ENCODE results near the gene LETM1.

LETM1 gene

GRCh38 chr4:1785592-1785991, 70.4 kb downstream of the LETM1 start:
- H3K4me2 ChIP-seq (ENCODE audit: low read length), result no peak overlapping the region
- no peak overlapping the region for H4K8ac ChIP-seq (ENCODE audit: low read depth, low read length)
- peaks cover 2% of the 10 kb centered on the region for H3K9me3 ChIP-seq (ENCODE audit: insufficient read depth, low read depth, low read length)
- H3K27ac ChIP-seq (ENCODE audit: low read depth, low read length), result no peak overlapping the region
- H2BK12ac ChIP-seq (ENCODE audit: low read length), result no peak overlapping the region
- peaks cover 0 to 2% of the 10 kb centered on the region in 2 experiments for H3K4me1 ChIP-seq (ENCODE audit: control insufficient read depth in 1 of 2, insufficient read depth in 2 of 2, low read length in 2 of 2)
- no peak overlapping the region for H3K4ac ChIP-seq (ENCODE audit: low read depth, low read length)
- H2BK5ac ChIP-seq (ENCODE audit: low read depth, low read length, poor library complexity), result no peak overlapping the region
- no peaks in the 10 kb centered on the region for H3K79me1 ChIP-seq (ENCODE audit: low read length)
- H3K14ac ChIP-seq (ENCODE audit: low read length), result no peak overlapping the region
- WGBS (ENCODE audit: extremely low coverage, insufficient coverage, insufficient read length), result no CpG with 5 or more reads among the region's 11 CpGs
- no peak overlapping the region for H2BK120ac ChIP-seq (ENCODE audit: insufficient read depth, low read length, poor library complexity)
- no peaks in the 10 kb centered on the region for H3K27me3 ChIP-seq (ENCODE audit: insufficient read depth, low read length)
- DNase-seq, result no peak
- H4K12ac ChIP-seq (ENCODE audit: low read depth, low read length), result no peak overlapping the region
- no peak overlapping the region for H4K91ac ChIP-seq (ENCODE audit: low read depth, low read length)
- H3K18ac ChIP-seq (ENCODE audit: low read length), result no peak overlapping the region
- no peak overlapping the region for H3K23ac ChIP-seq (ENCODE audit: low read length)
- no peaks in the 10 kb centered on the region for H3K36me3 ChIP-seq (ENCODE audit: control insufficient read depth in 1 of 2, insufficient read depth in 2 of 2, low read length in 2 of 2)
- no peak overlapping the region for H2AFZ ChIP-seq (ENCODE audit: insufficient read depth, low read length, poor library complexity)
- H2AK5ac ChIP-seq (ENCODE audit: low read length), result no peak overlapping the region
- no peak overlapping the region for H3K4me3 ChIP-seq (ENCODE audit: low read depth, low read length)
- H3K79me2 ChIP-seq (ENCODE audit: control insufficient read depth, insufficient read depth, low read length, poor library complexity), result no peaks in the 10 kb centered on the region
- H3K9ac ChIP-seq (ENCODE audit: low read length), result no peak overlapping the region

- H3K9ac ChIP-seq (ENCODE audit: low read length), result no peak overlapping the region
- no peak overlapping the region for H4K91ac ChIP-seq (ENCODE audit: low read depth, low read length)
- no peak overlapping the region for H4K8ac ChIP-seq (ENCODE audit: low read depth, low read length)
- H3K4me1 ChIP-seq (ENCODE audit: control insufficient read depth in 1 of 2, insufficient read depth in 2 of 2, low read length in 2 of 2), result peaks cover 2 to 5% of the 10 kb centered on the region in 2 experiments
- H2BK120ac ChIP-seq (ENCODE audit: insufficient read depth, low read length, poor library complexity), result no peak overlapping the region
- H4K12ac ChIP-seq (ENCODE audit: low read depth, low read length), result no peak overlapping the region
- no peaks in the 10 kb centered on the region for H3K79me1 ChIP-seq (ENCODE audit: low read length)
- no peak overlapping the region for H3K27ac ChIP-seq (ENCODE audit: low read depth, low read length)
- H2AK5ac ChIP-seq (ENCODE audit: low read length), result no peak overlapping the region
- WGBS (ENCODE audit: extremely low coverage, insufficient coverage, insufficient read length), result no CpG with 5 or more reads among the region's 17 CpGs
- H3K9me3 ChIP-seq (ENCODE audit: insufficient read depth, low read depth, low read length), result peaks cover 2% of the 10 kb centered on the region
- no peak overlapping the region for H3K18ac ChIP-seq (ENCODE audit: low read length)
- H3K4ac ChIP-seq (ENCODE audit: low read depth, low read length), result no peak overlapping the region
- H2BK12ac ChIP-seq (ENCODE audit: low read length), result no peak overlapping the region
- DNase-seq, result no peak
- H3K36me3 ChIP-seq (ENCODE audit: control insufficient read depth in 1 of 2, insufficient read depth in 2 of 2, low read length in 2 of 2), result no peaks in the 10 kb centered on the region
- H3K4me3 ChIP-seq (ENCODE audit: low read depth, low read length), result no peak overlapping the region
- H3K4me2 ChIP-seq (ENCODE audit: low read length), result no peak overlapping the region
- H2BK5ac ChIP-seq (ENCODE audit: low read depth, low read length, poor library complexity), result no peak overlapping the region
- H3K14ac ChIP-seq (ENCODE audit: low read length), result no peak overlapping the region
- no peak overlapping the region for H2AFZ ChIP-seq (ENCODE audit: insufficient read depth, low read length, poor library complexity)
- no peaks in the 10 kb centered on the region for H3K27me3 ChIP-seq (ENCODE audit: insufficient read depth, low read length)
- H3K79me2 ChIP-seq (ENCODE audit: control insufficient read depth, insufficient read depth, low read length, poor library complexity), result no peaks in the 10 kb centered on the region
- no peak overlapping the region for H3K23ac ChIP-seq (ENCODE audit: low read length)
Observed at GRCh38 chr4:1784789-1785591, 71.0 kb downstream of the LETM1 start.

- H3K14ac ChIP-seq (ENCODE audit: low read length), result no peak overlapping the region
- no peak overlapping the region for H4K12ac ChIP-seq (ENCODE audit: low read depth, low read length)
- no peak overlapping the region for H3K4ac ChIP-seq (ENCODE audit: low read depth, low read length)
- H3K18ac ChIP-seq (ENCODE audit: low read length), result no peak overlapping the region
- H2BK12ac ChIP-seq (ENCODE audit: low read length), result no peak overlapping the region
- H3K9me3 ChIP-seq (ENCODE audit: insufficient read depth, low read depth, low read length), result peaks cover 2% of the 10 kb centered on the region
- H4K91ac ChIP-seq (ENCODE audit: low read depth, low read length), result no peak overlapping the region
- no peaks in the 10 kb centered on the region for H3K79me2 ChIP-seq (ENCODE audit: control insufficient read depth, insufficient read depth, low read length, poor library complexity)
- H2AK5ac ChIP-seq (ENCODE audit: low read length), result no peak overlapping the region
- H3K4me2 ChIP-seq (ENCODE audit: low read length), result no peak overlapping the region
- H2BK5ac ChIP-seq (ENCODE audit: low read depth, low read length, poor library complexity), result no peak overlapping the region
- peaks cover 7 to 11% of the 10 kb centered on the region in 2 experiments for H3K4me1 ChIP-seq (ENCODE audit: control insufficient read depth in 1 of 2, insufficient read depth in 2 of 2, low read length in 2 of 2)
- peak overlapping the region; percentile 4 for H3K4me3 ChIP-seq (ENCODE audit: low read depth, low read length)
- H2BK120ac ChIP-seq (ENCODE audit: insufficient read depth, low read length, poor library complexity), result no peak overlapping the region
- H3K27ac ChIP-seq (ENCODE audit: low read depth, low read length), result no peak overlapping the region
- H3K9ac ChIP-seq (ENCODE audit: low read length), result no peak overlapping the region
- no peaks in the 10 kb centered on the region for H3K36me3 ChIP-seq (ENCODE audit: control insufficient read depth in 1 of 2, insufficient read depth in 2 of 2, low read length in 2 of 2)
- H3K23ac ChIP-seq (ENCODE audit: low read length), result no peak overlapping the region
- no CpG with 5 or more reads among the region's 10 CpGs for WGBS (ENCODE audit: extremely low coverage, insufficient coverage, insufficient read length)
- DNase-seq, result no peak
- H2AFZ ChIP-seq (ENCODE audit: insufficient read depth, low read length, poor library complexity), result no peak overlapping the region
- H4K8ac ChIP-seq (ENCODE audit: low read depth, low read length), result no peak overlapping the region
- no peaks in the 10 kb centered on the region for H3K79me1 ChIP-seq (ENCODE audit: low read length)
- H3K27me3 ChIP-seq (ENCODE audit: insufficient read depth, low read length), result no peaks in the 10 kb centered on the region
Observed at GRCh38 chr4:1784395-1784788, 71.6 kb downstream of the LETM1 start.

- no peak overlapping the region for H3K4me3 ChIP-seq (ENCODE audit: low read depth, low read length)
- no peak overlapping the region for H3K18ac ChIP-seq (ENCODE audit: low read length)
- H4K8ac ChIP-seq (ENCODE audit: low read depth, low read length), result no peak overlapping the region
- no peak overlapping the region for H3K27ac ChIP-seq (ENCODE audit: low read depth, low read length)
- H2AFZ ChIP-seq (ENCODE audit: insufficient read depth, low read length, poor library complexity), result no peak overlapping the region
- H3K23ac ChIP-seq (ENCODE audit: low read length), result no peak overlapping the region
- H2BK120ac ChIP-seq (ENCODE audit: insufficient read depth, low read length, poor library complexity), result no peak overlapping the region
- no peaks in the 10 kb centered on the region for H3K79me2 ChIP-seq (ENCODE audit: control insufficient read depth, insufficient read depth, low read length, poor library complexity)
- H2BK5ac ChIP-seq (ENCODE audit: low read depth, low read length, poor library complexity), result no peak overlapping the region
- no peak for DNase-seq
- no peaks in the 10 kb centered on the region for H3K36me3 ChIP-seq (ENCODE audit: control insufficient read depth in 1 of 2, insufficient read depth in 2 of 2, low read length in 2 of 2)
- no peak overlapping the region for H3K9ac ChIP-seq (ENCODE audit: low read length)
- no peak overlapping the region for H3K4me2 ChIP-seq (ENCODE audit: low read length)
- H2BK12ac ChIP-seq (ENCODE audit: low read length), result no peak overlapping the region
- no peak overlapping the region for H2AK5ac ChIP-seq (ENCODE audit: low read length)
- H4K12ac ChIP-seq (ENCODE audit: low read depth, low read length), result no peak overlapping the region
- H3K79me1 ChIP-seq (ENCODE audit: low read length), result peaks cover 2% of the 10 kb centered on the region
- H4K91ac ChIP-seq (ENCODE audit: low read depth, low read length), result no peak overlapping the region
- H3K14ac ChIP-seq (ENCODE audit: low read length), result no peak overlapping the region
- WGBS (ENCODE audit: extremely low coverage, insufficient coverage, insufficient read length), result no CpG with 5 or more reads among the region's 12 CpGs
- peaks cover 7 to 16% of the 10 kb centered on the region in 2 experiments for H3K4me1 ChIP-seq (ENCODE audit: control insufficient read depth in 1 of 2, insufficient read depth in 2 of 2, low read length in 2 of 2)
- H3K27me3 ChIP-seq (ENCODE audit: insufficient read depth, low read length), result no peaks in the 10 kb centered on the region
- peaks cover 2% of the 10 kb centered on the region for H3K9me3 ChIP-seq (ENCODE audit: insufficient read depth, low read depth, low read length)
- no peak overlapping the region for H3K4ac ChIP-seq (ENCODE audit: low read depth, low read length)
Observed at GRCh38 chr4:1783970-1784369, 72.0 kb downstream of the LETM1 start.
